Measurements from ENCODE around the gene PLCL2. TPM values are rescaled to one million over a fixed set of nuclear protein-coding genes. Genes with fewer than 3 reads are reported as not detected.

The PLCL2 gene
- total RNA-seq, 1 donor from 2014 or later: 0.85 TPM

GRCh38 chr3:16900779-16901440 lies 16.2 kb downstream of the PLCL2 start:
- no peak for TF ChIP-seq CTCF (IDR thresholded peaks at IDR 0.05)
- Mint-ChIP-seq H3K9me3 (ENCODE audit: low read depth) (no peaks in the 10 kb centered on the region), H3K4me3 (ENCODE audit: unreplicated experiment) (no peak overlapping the region), H3K27me3 (ENCODE audit: low read depth) (peaks cover 6% of the 10 kb centered on the region), H3K4me1 (ENCODE audit: low read depth) (peaks cover 6% of the 10 kb centered on the region), H3K27ac (ENCODE audit: unreplicated experiment) (no peak overlapping the region), H3K36me3 (ENCODE audit: low read depth) (no peaks in the 10 kb centered on the region)
- no peak for DNase-seq (ENCODE audit: low spot score)

- H3K4me3 Mint-ChIP-seq (ENCODE audit: unreplicated experiment): no peak overlapping the region
- H3K9me3 Mint-ChIP-seq (ENCODE audit: low read depth): no peaks in the 10 kb centered on the region
- peaks cover 20% of the 10 kb centered on the region for H3K4me1 Mint-ChIP-seq (ENCODE audit: low read depth)
- no peak for TF ChIP-seq CTCF (IDR thresholded peaks at IDR 0.05)
- no peak overlapping the region for H3K27ac Mint-ChIP-seq (ENCODE audit: unreplicated experiment)
- H3K27me3 Mint-ChIP-seq (ENCODE audit: low read depth): peaks cover 5% of the 10 kb centered on the region
- DNase-seq (ENCODE audit: low spot score): no peak
- H3K36me3 Mint-ChIP-seq (ENCODE audit: low read depth): no peaks in the 10 kb centered on the region
Observed at GRCh38 chr3:16904423-16905417, 20.0 kb downstream of the PLCL2 start.

GRCh38 chr3:16905704-16906103 lies 20.9 kb downstream of the PLCL2 start:
- Mint-ChIP-seq H3K36me3 (ENCODE audit: low read depth) (no peaks in the 10 kb centered on the region), H3K4me3 (ENCODE audit: unreplicated experiment) (no peak overlapping the region), H3K9me3 (ENCODE audit: low read depth) (no peaks in the 10 kb centered on the region), H3K27ac (ENCODE audit: unreplicated experiment) (no peak overlapping the region), H3K4me1 (ENCODE audit: low read depth) (peaks cover 20% of the 10 kb centered on the region), H3K27me3 (ENCODE audit: low read depth) (peaks cover 5% of the 10 kb centered on the region)
- DNase-seq (ENCODE audit: low spot score): no peak
- no peak for TF ChIP-seq CTCF (IDR thresholded peaks at IDR 0.05)

GRCh38 chr3:16906682-16907081 lies 21.9 kb downstream of the PLCL2 start:
- Mint-ChIP-seq H3K27me3 (ENCODE audit: low read depth) (peaks cover 4% of the 10 kb centered on the region), H3K4me1 (ENCODE audit: low read depth) (peaks cover 20% of the 10 kb centered on the region), H3K36me3 (ENCODE audit: low read depth) (no peaks in the 10 kb centered on the region), H3K4me3 (ENCODE audit: unreplicated experiment) (no peak overlapping the region), H3K27ac (ENCODE audit: unreplicated experiment) (no peak overlapping the region), H3K9me3 (ENCODE audit: low read depth) (no peaks in the 10 kb centered on the region)
- TF ChIP-seq CTCF (IDR thresholded peaks at IDR 0.05): no peak
- DNase-seq (ENCODE audit: low spot score): no peak

- Mint-ChIP-seq H3K9me3 (ENCODE audit: low read depth) (no peaks in the 10 kb centered on the region), H3K4me3 (ENCODE audit: unreplicated experiment) (no peak overlapping the region), H3K4me1 (ENCODE audit: low read depth) (peaks cover 20% of the 10 kb centered on the region), H3K27ac (ENCODE audit: unreplicated experiment) (no peak overlapping the region), H3K27me3 (ENCODE audit: low read depth) (no peaks in the 10 kb centered on the region), H3K36me3 (ENCODE audit: low read depth) (no peaks in the 10 kb centered on the region)
- no peak for TF ChIP-seq CTCF (IDR thresholded peaks at IDR 0.05)
- DNase-seq (ENCODE audit: low spot score): no peak
Observed at GRCh38 chr3:16907243-16907642, 22.5 kb downstream of the PLCL2 start.
